Esophagus squamous epithelium (tissue), 4 donors: ENCODE results near the gene ZDHHC7.

Source experiments
- POLR2A ChIP-seq, 4 donors: fragments of 450-650 bp; IDR thresholded peaks; one replicate each; pipeline ENCODE4 v1.6.1; 2017; ENCODE audit warnings: antibody characterized with exemption in 4 of 4, mild to moderate bottlenecking in 4 of 4, moderate library complexity in 3 of 4
- TF ChIP-seq, protein P1 (sequence below), 6 experiments: fragments of 450-650 bp in 4 of 6; fragments of 200-600 bp in 2 of 6; sonication (generic) in 2 of 6; IDR thresholded peaks; one replicate each; pipeline ENCODE4 v1.5.1; 2016 to 2019; ENCODE audit warnings: antibody characterized with exemption in 6 of 6, mild to moderate bottlenecking in 4 of 6, moderate library complexity in 4 of 6

- TF ChIP-seq, protein P1, sequence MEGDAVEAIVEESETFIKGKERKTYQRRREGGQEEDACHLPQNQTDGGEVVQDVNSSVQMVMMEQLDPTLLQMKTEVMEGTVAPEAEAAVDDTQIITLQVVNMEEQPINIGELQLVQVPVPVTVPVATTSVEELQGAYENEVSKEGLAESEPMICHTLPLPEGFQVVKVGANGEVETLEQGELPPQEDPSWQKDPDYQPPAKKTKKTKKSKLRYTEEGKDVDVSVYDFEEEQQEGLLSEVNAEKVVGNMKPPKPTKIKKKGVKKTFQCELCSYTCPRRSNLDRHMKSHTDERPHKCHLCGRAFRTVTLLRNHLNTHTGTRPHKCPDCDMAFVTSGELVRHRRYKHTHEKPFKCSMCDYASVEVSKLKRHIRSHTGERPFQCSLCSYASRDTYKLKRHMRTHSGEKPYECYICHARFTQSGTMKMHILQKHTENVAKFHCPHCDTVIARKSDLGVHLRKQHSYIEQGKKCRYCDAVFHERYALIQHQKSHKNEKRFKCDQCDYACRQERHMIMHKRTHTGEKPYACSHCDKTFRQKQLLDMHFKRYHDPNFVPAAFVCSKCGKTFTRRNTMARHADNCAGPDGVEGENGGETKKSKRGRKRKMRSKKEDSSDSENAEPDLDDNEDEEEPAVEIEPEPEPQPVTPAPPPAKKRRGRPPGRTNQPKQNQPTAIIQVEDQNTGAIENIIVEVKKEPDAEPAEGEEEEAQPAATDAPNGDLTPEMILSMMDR (IDR thresholded peaks at IDR 0.05) = no peak
- TF ChIP-seq POLR2A (IDR thresholded peaks at IDR 0.05) = no peak
These were observed 46.6 kb upstream of the ZDHHC7 start for GRCh38 chr16:85057948-85058347.
